Ascending aorta (tissue), 2 donors: Measurements from ENCODE around the gene SEH1L. TPM values are rescaled to one million over a fixed set of nuclear protein-coding genes. Genes with fewer than 3 reads are reported as not detected.
"Not testable (repeated sequence)": the region's sequence is repeated elsewhere in the genome, so short reads cannot be mapped to it uniquely, and the experiment has no call there.

Source experiments
- DNase-seq, 2 donors: peaks; one replicate each; pipeline ENCODE4 v3.0.0-alpha.2; 2019; ENCODE audit warnings: low spot score in 2 of 2
- H3K27ac ChIP-seq, 2 donors: fragments of 200-600 bp; sonication (generic); one replicate each; pipeline ENCODE4 v1.5.1; 2016 to 2017; ENCODE audit warnings: mild to moderate bottlenecking in 1 of 2
- H3K27me3 ChIP-seq: fragments of 200-600 bp; sonication (generic); one replicate; pipeline ENCODE4 v1.5.1; 2017
- H3K36me3 ChIP-seq, 2 donors: fragments of 200-600 bp; sonication (generic); one replicate each; pipeline ENCODE4 v1.5.1; 2016
- H3K4me1 ChIP-seq, 2 donors: fragments of 200-600 bp; sonication (generic); one replicate each; pipeline ENCODE4 v1.5.1; 2016 to 2017; ENCODE audit warnings: mild to moderate bottlenecking in 1 of 2
- H3K4me3 ChIP-seq, 2 donors: fragments of 200-600 bp; sonication (generic); one replicate each; pipeline ENCODE4 v1.5.1; 2016 to 2017; ENCODE audit warnings: mild to moderate bottlenecking in 1 of 2
- H3K9me3 ChIP-seq, 2 donors: fragments of 200-600 bp; sonication (generic); one replicate each; pipeline ENCODE4 v1.5.1; 2016
- intact Hi-C: fragments of 100-400 bp; cut with DNase I; formaldehyde crosslinking; loops from one replicate; pipeline ENCODE4 v1.15.1; 2023
- total RNA-seq: library from RNA; depleted of rRNA; stranded (reverse); fragments of >200 nt; gene quantifications from one replicate; pipeline ENCODE4 v1.1.0, GENCODE V29; 2016
- TF ChIP-seq, protein P1 (sequence below), 3 experiments: fragments of 200-600 bp in 2 of 3; fragments of 450-650 bp in 1 of 3; sonication (generic) in 2 of 3; IDR thresholded peaks; one replicate each; pipeline ENCODE4 v1.5.1; 2016 to 2019; ENCODE audit warnings: antibody characterized with exemption in 3 of 3, mild to moderate bottlenecking in 1 of 3, moderate library complexity in 1 of 3

The SEH1L gene
- total RNA-seq, 1 donor from 2014 or later, result 16.3 TPM

DNA sequence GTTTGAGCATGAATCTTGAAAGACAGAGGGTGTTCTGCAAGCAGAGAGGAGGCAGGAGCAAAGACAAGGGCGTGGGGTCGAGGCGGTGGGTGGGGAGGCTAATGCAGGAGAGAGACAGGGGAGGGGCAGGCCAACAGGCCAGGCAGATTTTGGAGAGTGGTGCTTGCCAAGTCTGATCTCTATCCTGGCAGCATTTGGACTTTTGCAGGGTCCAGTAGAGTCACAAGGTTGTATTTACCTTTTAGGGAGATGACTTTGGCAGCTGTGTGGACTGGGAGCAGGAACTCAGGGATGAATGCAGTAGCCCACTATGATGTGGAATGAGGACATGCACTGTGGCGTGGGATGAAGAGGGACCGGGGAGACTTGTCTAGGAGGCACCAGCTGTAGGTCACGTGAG, 27.7 kb downstream of the SEH1L start:
- DNase-seq, result no peak
- H3K4me1 ChIP-seq, result no peaks in the 10 kb centered on the region
- intact Hi-C loops, result no loop called here
- H3K4me3 ChIP-seq, result no peak overlapping the region
- H3K27ac ChIP-seq, result no peak overlapping the region
- H3K9me3 ChIP-seq, result no peaks in the 10 kb centered on the region
- H3K36me3 ChIP-seq, result peaks cover 16 to 67% of the 10 kb centered on the region in 2 donors
- H3K27me3 ChIP-seq, result no peaks in the 10 kb centered on the region
- TF ChIP-seq, protein P1, sequence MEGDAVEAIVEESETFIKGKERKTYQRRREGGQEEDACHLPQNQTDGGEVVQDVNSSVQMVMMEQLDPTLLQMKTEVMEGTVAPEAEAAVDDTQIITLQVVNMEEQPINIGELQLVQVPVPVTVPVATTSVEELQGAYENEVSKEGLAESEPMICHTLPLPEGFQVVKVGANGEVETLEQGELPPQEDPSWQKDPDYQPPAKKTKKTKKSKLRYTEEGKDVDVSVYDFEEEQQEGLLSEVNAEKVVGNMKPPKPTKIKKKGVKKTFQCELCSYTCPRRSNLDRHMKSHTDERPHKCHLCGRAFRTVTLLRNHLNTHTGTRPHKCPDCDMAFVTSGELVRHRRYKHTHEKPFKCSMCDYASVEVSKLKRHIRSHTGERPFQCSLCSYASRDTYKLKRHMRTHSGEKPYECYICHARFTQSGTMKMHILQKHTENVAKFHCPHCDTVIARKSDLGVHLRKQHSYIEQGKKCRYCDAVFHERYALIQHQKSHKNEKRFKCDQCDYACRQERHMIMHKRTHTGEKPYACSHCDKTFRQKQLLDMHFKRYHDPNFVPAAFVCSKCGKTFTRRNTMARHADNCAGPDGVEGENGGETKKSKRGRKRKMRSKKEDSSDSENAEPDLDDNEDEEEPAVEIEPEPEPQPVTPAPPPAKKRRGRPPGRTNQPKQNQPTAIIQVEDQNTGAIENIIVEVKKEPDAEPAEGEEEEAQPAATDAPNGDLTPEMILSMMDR (IDR thresholded peaks at IDR 0.05), result no peak

DNA sequence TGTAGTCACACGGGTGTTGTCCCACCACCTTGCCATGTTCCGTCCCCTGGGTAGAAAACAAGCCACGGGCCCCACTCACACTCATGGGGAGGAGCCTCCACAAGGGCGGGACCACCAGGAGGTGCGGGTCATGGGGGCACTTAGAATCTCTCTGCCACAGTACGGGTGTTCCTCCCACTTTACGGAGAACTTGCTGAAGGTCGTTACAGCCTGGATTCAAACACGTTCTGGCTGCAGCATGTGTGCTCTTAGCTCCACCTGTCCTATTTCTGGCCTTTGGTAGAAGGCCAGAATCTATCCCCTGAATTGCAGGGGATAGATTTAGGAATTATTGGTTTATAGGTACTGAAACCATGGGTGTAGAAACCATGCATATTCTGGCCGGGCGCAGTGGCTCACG, 28.5 kb downstream of the SEH1L start:
- Histone ChIP-seq H3K4me1 (no peaks in the 10 kb centered on the region), H3K4me3 (no peak overlapping the region), H3K27me3 (no peaks in the 10 kb centered on the region), H3K36me3 (peaks cover 16 to 61% of the 10 kb centered on the region in 2 donors), H3K27ac (peak overlapping the region in 1 of 2 donors; percentile 32), H3K9me3 (no peaks in the 10 kb centered on the region)
- TF ChIP-seq, protein P1 (IDR thresholded peaks at IDR 0.05), result no peak
- no peak for DNase-seq
- intact Hi-C loops, result no loop called here

DNA sequence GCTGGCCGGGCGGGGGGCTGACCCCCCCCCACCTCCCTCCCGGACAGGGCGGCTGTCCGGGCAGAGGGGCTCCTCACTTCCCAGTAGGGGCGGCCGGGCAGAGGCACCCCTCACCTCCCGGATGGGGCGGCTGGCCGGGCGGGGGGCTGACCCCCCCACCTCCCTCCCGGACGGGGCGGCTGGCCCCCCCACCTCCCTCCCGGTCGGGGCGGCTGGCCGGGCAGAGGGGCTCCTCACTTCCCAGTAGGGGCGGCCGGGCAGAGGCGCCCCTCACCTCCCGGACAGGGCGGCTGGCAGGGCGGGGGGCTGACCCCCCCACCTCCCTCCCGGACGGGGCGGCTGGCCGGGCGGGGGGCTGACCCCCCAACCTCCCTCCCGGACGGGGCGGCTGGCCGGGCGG, 32.3 kb downstream of the SEH1L start:
- H3K9me3 ChIP-seq, H3K4me1 ChIP-seq, H3K27me3 ChIP-seq, DNase-seq, H3K27ac ChIP-seq, H3K4me3 ChIP-seq, intact Hi-C loops: not testable (repeated sequence)
- H3K36me3 ChIP-seq, result peaks cover 5 to 44% of the 10 kb centered on the region in 2 donors

DNA sequence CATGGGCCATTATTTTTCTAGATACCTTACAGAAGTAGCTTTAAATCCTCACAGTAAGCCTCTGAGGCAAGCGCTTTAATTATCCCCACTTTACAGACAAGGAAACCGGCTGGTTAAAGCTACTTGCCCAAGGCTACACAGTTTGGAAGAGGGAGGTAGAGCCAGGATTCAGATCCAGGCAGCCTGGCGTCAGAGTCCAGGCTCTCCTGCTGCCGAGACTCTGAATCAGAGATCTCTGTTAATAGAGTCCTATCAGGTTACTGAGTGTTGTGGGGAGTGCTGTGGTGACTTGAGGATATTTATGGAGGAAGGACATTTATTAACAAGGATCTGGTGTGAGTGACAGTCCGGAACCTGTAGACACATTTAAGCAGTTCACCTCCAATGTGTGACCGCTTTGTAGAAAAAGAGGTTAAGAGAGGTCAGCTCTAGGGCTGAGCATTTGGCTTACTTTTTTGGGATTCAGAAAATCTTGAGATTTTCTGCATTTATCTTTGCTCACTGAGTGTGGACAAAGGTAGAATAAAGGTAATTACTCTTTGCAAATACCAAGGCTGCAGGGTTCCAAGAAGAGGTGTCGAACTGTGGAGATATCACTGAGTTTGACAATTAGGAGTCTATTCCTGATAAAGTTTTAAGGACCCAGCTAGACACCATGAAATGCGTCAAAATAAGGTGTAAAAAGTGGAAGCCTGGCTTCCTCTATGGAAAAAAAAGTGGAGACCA, 41.7 kb downstream of the SEH1L start:
- H3K9me3 ChIP-seq, result no peaks in the 10 kb centered on the region
- TF ChIP-seq, protein P1 (IDR thresholded peaks at IDR 0.05), result no peak
- intact Hi-C loops, result loop anchor here (2.0 to 5.0 kb wide), 3 partner anchors 105 to 1009 kb away; partner anchors contain the start of genes IMPA2 and PTPN2
- DNase-seq, result no peak
- H3K36me3 ChIP-seq, result peaks cover 0 to 4% of the 10 kb centered on the region in 2 donors
- H3K27ac ChIP-seq, result no peak overlapping the region
- H3K4me1 ChIP-seq, result peaks cover 0 to 9% of the 10 kb centered on the region in 2 donors
- H3K4me3 ChIP-seq, result no peak overlapping the region
- no peaks in the 10 kb centered on the region for H3K27me3 ChIP-seq

DNA sequence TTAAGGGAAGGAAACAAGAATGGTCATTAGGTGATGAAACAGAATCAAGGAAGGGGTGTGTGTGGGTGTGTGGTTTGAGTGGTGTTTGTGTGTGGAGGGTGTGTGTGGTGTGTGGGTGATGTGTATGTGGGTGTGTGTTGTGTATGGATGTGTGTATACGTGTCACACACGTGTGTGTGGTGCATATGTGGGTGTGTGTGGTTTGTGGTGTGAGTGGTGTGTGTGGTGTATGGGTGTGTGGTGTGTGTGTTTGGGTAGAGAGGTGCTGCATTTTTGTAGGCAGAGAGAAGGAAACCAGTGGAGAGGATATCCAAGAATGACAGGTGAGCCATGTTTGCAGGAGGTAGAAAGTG, 42.3 kb downstream of the SEH1L start:
- H3K4me3 ChIP-seq, result peak overlapping the region in 1 of 2 donors; percentile 87
- peaks cover 0 to 2% of the 10 kb centered on the region in 2 donors for H3K36me3 ChIP-seq
- no peak for DNase-seq
- H3K9me3 ChIP-seq, result no peaks in the 10 kb centered on the region
- H3K4me1 ChIP-seq, result peaks cover 0 to 9% of the 10 kb centered on the region in 2 donors
- no peak overlapping the region for H3K27ac ChIP-seq
- no peaks in the 10 kb centered on the region for H3K27me3 ChIP-seq
- intact Hi-C loops, result loop anchor here (2.0 to 5.0 kb wide), 3 partner anchors 105 to 1009 kb away; partner anchors contain the start of genes IMPA2 and PTPN2
- TF ChIP-seq, protein P1 (IDR thresholded peaks at IDR 0.05), result no peak

DNA sequence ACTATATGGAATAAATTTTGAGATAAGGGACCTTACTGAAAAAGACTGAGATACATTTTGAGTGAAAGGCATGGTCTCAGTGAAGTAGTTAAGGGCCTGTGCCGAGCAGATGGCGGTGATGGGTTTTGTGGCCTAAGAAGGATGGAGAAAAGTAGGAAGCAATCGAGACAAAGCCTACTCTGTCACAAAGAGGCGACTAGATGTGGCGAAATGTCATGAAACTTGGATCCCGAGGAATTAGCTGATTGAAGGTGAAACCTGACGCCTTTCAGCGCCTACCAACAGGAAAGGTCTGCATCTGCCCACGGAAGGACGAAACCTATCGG, 42.8 kb downstream of the SEH1L start:
- H3K27me3 ChIP-seq, result no peaks in the 10 kb centered on the region
- H3K4me3 ChIP-seq, result peak overlapping the region; percentile 61 to 87
- TF ChIP-seq, protein P1 (IDR thresholded peaks at IDR 0.05), result no peak
- H3K9me3 ChIP-seq, result no peaks in the 10 kb centered on the region
- no peak overlapping the region for H3K27ac ChIP-seq
- intact Hi-C loops, result loop anchor here (2.0 to 5.0 kb wide), 3 partner anchors 106 to 1010 kb away; partner anchors contain the start of genes IMPA2 and PTPN2
- DNase-seq, result no peak
- no peaks in the 10 kb centered on the region for H3K36me3 ChIP-seq
- H3K4me1 ChIP-seq, result peaks cover 0 to 9% of the 10 kb centered on the region in 2 donors
